HFF-Myc (cell line): ENCODE results near the gene CISH.

ENCODE experiments used
- DNase-seq: peaks from one replicate; pipeline ENCODE4 v3.0.0-alpha.2; 2011; ENCODE audit warnings: low read depth; ENCODE audit errors: extremely low read depth
- H3K4me3 ChIP-seq: replicated peaks from 2 replicates; pipeline ENCODE4 v1.5.1; 2011; ENCODE audit warnings: low read depth, mild to moderate bottlenecking, control low read depth, low read length
- CTCF ChIP-seq: IDR thresholded peaks from 2 replicates; pipeline ENCODE4 v1.5.1; 2012; ENCODE audit warnings: mild to moderate bottlenecking, low read depth, low read length, control low read depth; ENCODE audit errors: missing control alignments

CISH gene

GRCh38 chr3:50656417-50657195, 45.0 kb upstream of the CISH start:
- H3K4me3 ChIP-seq, result no peak overlapping the region
- TF ChIP-seq CTCF, result no peak
- no peak for DNase-seq

- no peak for DNase-seq
- TF ChIP-seq CTCF, result no peak
- no peak overlapping the region for H3K4me3 ChIP-seq
These were observed 43.6 kb upstream of the CISH start for GRCh38 chr3:50655009-50655830.

GRCh38 chr3:50653937-50654595, 42.5 kb upstream of the CISH start:
- H3K4me3 ChIP-seq, result no peak overlapping the region

GRCh38 chr3:50652709-50653108, 41.1 kb upstream of the CISH start:
- DNase-seq, result no peak
- peak; percentile 55 for TF ChIP-seq CTCF
- H3K4me3 ChIP-seq, result no peak overlapping the region

More at GRCh38 chr3:50653937-50654595, 42.5 kb upstream of the CISH start:
- no peak for TF ChIP-seq CTCF
- no peak for DNase-seq

- TF ChIP-seq CTCF, result no peak
- DNase-seq, result no peak
These were observed 40.5 kb upstream of the CISH start for GRCh38 chr3:50651920-50652529.

GRCh38 chr3:50651445-50651844, 39.9 kb upstream of the CISH start:
- no peak overlapping the region for H3K4me3 ChIP-seq
- DNase-seq, result no peak
- TF ChIP-seq CTCF, result no peak

More at GRCh38 chr3:50651920-50652529, 40.5 kb upstream of the CISH start:
- no peak overlapping the region for H3K4me3 ChIP-seq
